Bronchial epithelial cell (primary cell): ENCODE measurements around the gene ELN. TPM values are rescaled to one million over a fixed set of nuclear protein-coding genes. Genes with fewer than 3 reads are reported as not detected.
A peak's percentile ranks its signal among the peaks of the same experiment; 100 is the strongest.

ENCODE experiments used
- DNase-seq: peaks from one replicate; pipeline ENCODE4 v3.0.0-alpha.2; 2010; ENCODE audit warnings: low read depth
- FAIRE-seq: peaks from 2 replicates; lab custom pipeline; 2011; peaks lifted over from hg19 to GRCh38; lab: Jason Lieb, UNC
- H3K27me3 ChIP-seq: 2 replicates; pipeline ENCODE4 v1.5.1; 2011; ENCODE audit warnings: low read length; ENCODE audit not compliant: control insufficient read depth, insufficient read depth
- H3K36me3 ChIP-seq: 2 replicates; pipeline ENCODE4 v1.5.1; 2011; ENCODE audit warnings: low read length; ENCODE audit not compliant: control insufficient read depth, insufficient read depth
- H3K4me3 ChIP-seq: 2 replicates; pipeline ENCODE4 v1.5.1; 2011; ENCODE audit warnings: mild to moderate bottlenecking, low read depth, low read length, control low read depth
- total RNA-seq: library from RNA; depleted of rRNA; stranded (reverse); fragments of >200 nt; gene quantifications from 2 replicates; pipeline ENCODE4 v1.2.1, GENCODE V29; 2014
- TF ChIP-seq, protein P1 (sequence below): IDR thresholded peaks from 2 replicates; pipeline ENCODE4 v1.5.1; 2011; ENCODE audit warnings: mild to moderate bottlenecking, moderate library complexity, low read length, control low read depth, inconsistent platforms; ENCODE audit not compliant: insufficient read depth, severe bottlenecking

The ELN gene
- total RNA-seq, 1 donor from 2014 or later: under 0.01 TPM

DNA sequence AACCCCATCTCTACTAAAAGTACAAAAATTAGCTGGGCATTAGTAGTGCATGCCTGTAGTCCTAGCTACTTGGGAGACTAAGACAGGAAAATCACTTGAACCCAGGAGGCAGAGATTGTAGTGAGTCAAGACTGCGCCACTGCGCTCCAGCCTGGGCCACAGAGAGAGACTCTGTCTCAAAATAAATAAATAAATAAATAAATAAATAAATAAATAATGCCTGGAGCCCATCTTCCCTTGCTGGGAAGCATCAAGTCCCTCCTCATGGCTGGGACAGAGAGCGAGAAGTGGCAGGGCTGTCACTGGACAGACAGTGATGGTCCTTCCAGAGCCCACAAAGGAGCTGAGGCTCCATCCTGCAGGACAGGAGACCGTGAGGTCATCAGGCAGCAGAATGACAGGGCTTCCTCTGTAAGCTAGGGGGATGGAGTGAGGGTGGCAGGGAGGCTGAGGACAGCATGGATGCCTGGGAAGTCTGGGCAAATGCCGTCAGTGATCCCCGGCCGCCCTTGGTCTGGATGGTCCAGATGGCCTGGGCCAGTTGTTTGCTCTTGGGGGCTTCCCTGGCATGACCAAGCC lies 36.4 kb upstream of the ELN start:
- DNase-seq (no peak), FAIRE-seq (no peak)
- no peak overlapping the region for H3K4me3 ChIP-seq
- TF ChIP-seq, protein P1, sequence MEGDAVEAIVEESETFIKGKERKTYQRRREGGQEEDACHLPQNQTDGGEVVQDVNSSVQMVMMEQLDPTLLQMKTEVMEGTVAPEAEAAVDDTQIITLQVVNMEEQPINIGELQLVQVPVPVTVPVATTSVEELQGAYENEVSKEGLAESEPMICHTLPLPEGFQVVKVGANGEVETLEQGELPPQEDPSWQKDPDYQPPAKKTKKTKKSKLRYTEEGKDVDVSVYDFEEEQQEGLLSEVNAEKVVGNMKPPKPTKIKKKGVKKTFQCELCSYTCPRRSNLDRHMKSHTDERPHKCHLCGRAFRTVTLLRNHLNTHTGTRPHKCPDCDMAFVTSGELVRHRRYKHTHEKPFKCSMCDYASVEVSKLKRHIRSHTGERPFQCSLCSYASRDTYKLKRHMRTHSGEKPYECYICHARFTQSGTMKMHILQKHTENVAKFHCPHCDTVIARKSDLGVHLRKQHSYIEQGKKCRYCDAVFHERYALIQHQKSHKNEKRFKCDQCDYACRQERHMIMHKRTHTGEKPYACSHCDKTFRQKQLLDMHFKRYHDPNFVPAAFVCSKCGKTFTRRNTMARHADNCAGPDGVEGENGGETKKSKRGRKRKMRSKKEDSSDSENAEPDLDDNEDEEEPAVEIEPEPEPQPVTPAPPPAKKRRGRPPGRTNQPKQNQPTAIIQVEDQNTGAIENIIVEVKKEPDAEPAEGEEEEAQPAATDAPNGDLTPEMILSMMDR: no peak
- H3K27me3 ChIP-seq: no peaks in the 10 kb centered on the region
- no peaks in the 10 kb centered on the region for H3K36me3 ChIP-seq

DNA sequence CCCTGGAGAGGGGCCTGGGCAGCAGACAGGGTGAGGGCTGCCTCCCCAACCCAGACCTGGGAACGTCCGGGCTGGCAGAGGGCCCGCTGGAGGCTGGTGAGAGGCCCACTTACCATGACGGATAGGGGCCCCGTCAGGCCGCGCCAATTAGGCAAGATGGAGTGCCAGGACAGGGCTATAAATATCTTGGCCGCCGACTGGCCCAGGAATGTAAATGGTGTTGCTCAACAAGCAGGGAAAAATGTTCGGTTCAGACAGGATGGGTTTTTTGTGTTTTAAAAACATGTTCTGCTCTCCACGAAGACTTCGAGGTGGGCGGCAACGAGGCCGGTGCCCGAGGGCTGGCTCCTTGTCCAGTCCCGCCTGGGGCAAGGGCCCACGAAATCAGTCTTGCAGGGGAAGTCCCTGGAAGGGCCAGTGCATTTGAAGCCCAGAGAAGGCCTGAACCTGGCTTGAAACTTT lies 35.8 kb upstream of the ELN start:
- Histone ChIP-seq H3K36me3 (no peaks in the 10 kb centered on the region), H3K27me3 (no peaks in the 10 kb centered on the region), H3K4me3 (no peak overlapping the region)
- no peak for FAIRE-seq
- DNase-seq: no peak
- TF ChIP-seq, protein P1: no peak

DNA sequence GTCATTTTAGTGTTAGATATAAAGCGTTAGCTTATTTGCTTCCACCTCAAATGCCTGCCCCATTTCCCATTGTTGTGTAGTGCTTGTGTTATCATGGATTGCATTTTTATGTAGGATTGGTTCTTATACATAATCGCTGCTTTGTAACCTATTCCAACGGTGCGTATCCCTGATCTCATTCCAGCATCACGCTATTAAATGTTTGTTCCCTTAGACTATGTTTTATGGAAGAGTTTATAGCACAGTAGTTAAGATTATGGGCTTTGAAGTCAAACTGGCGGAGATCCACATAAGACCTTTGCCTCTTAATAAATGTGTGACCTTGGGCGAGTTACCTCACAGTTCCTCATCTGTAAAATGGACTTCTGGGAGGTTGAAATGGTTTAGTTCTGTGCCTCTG lies 34.0 kb upstream of the ELN start:
- no peaks in the 10 kb centered on the region for H3K27me3 ChIP-seq
- no peak for FAIRE-seq
- TF ChIP-seq, protein P1: no peak
- DNase-seq: no peak
- no peaks in the 10 kb centered on the region for H3K36me3 ChIP-seq
- H3K4me3 ChIP-seq: no peak overlapping the region

DNA sequence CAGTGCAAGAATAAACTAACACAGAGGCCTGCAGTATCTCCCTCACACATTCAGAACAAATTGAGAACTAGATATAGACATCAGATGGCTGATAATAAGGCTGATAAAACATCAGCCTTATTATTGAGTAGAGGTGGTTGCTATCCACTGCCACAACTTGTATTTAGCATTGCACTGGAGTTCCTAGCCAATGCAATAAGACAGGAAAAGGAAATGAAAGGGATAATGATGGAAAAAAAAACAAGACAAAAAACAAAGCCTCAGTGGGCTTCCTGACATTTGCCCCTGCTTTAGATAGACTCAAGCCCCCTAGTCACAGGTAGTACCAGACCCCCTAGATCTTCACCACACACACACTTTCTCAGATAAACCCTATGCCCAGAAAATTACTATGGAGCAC lies 33.2 kb upstream of the ELN start:
- no peak for DNase-seq
- TF ChIP-seq, protein P1: no peak
- H3K4me3 ChIP-seq: no peak overlapping the region
- peak; percentile 81 for FAIRE-seq
- H3K36me3 ChIP-seq: no peaks in the 10 kb centered on the region
- no peaks in the 10 kb centered on the region for H3K27me3 ChIP-seq

DNA sequence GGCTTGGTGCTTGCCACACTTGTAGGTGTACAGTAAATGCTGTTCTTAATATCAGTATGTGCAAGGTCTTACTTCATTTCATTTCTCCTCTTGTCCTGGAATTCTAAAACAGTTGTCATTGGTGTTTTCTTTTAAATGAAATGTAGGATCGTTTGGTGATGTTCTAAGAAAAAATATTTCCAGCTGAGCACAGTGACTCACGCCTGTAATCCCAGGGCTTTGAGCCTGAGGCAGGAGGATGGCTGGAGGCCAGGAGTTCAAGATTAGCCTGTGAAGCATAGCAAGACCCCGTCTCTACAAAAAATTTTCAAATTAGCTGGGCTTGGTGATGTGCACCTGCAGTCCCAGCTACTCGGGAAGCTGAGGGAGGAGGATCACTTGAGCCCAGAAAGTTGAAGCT lies 32.6 kb upstream of the ELN start:
- Histone ChIP-seq H3K36me3 (no peaks in the 10 kb centered on the region), H3K4me3 (no peak overlapping the region), H3K27me3 (no peaks in the 10 kb centered on the region)
- DNase-seq: no peak
- no peak for FAIRE-seq
- TF ChIP-seq, protein P1: no peak
